Measurements from ENCODE around the gene ELOVL5. TPM values are rescaled to one million over a fixed set of nuclear protein-coding genes. Genes with fewer than 3 reads are reported as not detected.
A peak's percentile ranks its signal among the peaks of the same experiment; 100 is the strongest.

Gene ELOVL5
- polyA plus RNA-seq, 3 donors = 44.7 to 97.1 (median 69.5) TPM

GRCh38 chr6:53266553-53267090, 82.1 kb downstream of the ELOVL5 start:
- Histone ChIP-seq H3K79me2 (ENCODE audit: insufficient read depth, low read length) (no peaks in the 10 kb centered on the region), H3K4me3 (replicated peaks in 1 of 3; ENCODE audit: low read depth in 2 of 3, low read length in 3 of 3) (no peak overlapping the region), H3K4me1 (ENCODE audit: control insufficient read depth in 1 of 2, insufficient read depth in 2 of 2, low read length in 2 of 2) (peaks cover 19 to 28% of the 10 kb centered on the region in 2 donors), H2AFZ (ENCODE audit: insufficient read depth, low read depth, low read length, poor library complexity, severe bottlenecking) (no peak overlapping the region), H3K27ac (ENCODE audit: low read depth in 1 of 2, low read length in 2 of 2) (peak overlapping the region in 1 of 2 donors; percentile 72), H3K9ac (ENCODE audit: insufficient read depth, low read length, poor library complexity, severe bottlenecking) (no peak overlapping the region), H3K27me3 (ENCODE audit: control insufficient read depth in 2 of 2, insufficient read depth in 2 of 2, low read length in 2 of 2) (no peaks in the 10 kb centered on the region), H3K4me2 (replicated peaks; ENCODE audit: extremely low read depth, low read length, poor library complexity, severe bottlenecking) (no peak overlapping the region), H3K9me3 (replicated peaks in 1 of 2; ENCODE audit: control insufficient read depth in 1 of 2, insufficient read depth in 1 of 2, low read length in 2 of 2) (no peaks in the 10 kb centered on the region), H4K20me1 (ENCODE audit: insufficient read depth, low read length) (no peaks in the 10 kb centered on the region), H3K36me3 (replicated peaks in 1 of 2; ENCODE audit: control insufficient read depth in 1 of 2, insufficient read depth in 2 of 2, low read length in 2 of 2) (peaks cover 36 to 71% of the 10 kb centered on the region in 2 donors)
- TF ChIP-seq CTCF (IDR thresholded peaks at IDR 0.05) = no peak
- H3K9me3 Mint-ChIP-seq = no peaks in the 10 kb centered on the region
- intact Hi-C loops (cut with micrococcal nuclease) = no loop called here
- no peaks in the 10 kb centered on the region for H3K27me3 Mint-ChIP-seq (ENCODE audit: low read depth in 3 of 3)
- peaks cover 27% of the 10 kb centered on the region for H3K4me1 Mint-ChIP-seq
- DNase-seq = no peak
- peaks cover 61 to 76% of the 10 kb centered on the region in 2 donors for H3K36me3 Mint-ChIP-seq
- no peak overlapping the region for H3K4me3 Mint-ChIP-seq
- WGBS (ENCODE audit: insufficient coverage) = 100% methylated on average over 1 of the region's 4 CpGs
- H3K27ac Mint-ChIP-seq = peak overlapping the region in 2 of 7 donors; percentile 27 to 47

- Histone ChIP-seq H3K27me3 (ENCODE audit: control insufficient read depth in 2 of 2, insufficient read depth in 2 of 2, low read length in 2 of 2) (no peaks in the 10 kb centered on the region), H3K79me2 (ENCODE audit: insufficient read depth, low read length) (no peaks in the 10 kb centered on the region), H3K4me2 (replicated peaks; ENCODE audit: extremely low read depth, low read length, poor library complexity, severe bottlenecking) (peak overlapping the region; percentile 40), H3K4me1 (ENCODE audit: control insufficient read depth in 1 of 2, insufficient read depth in 2 of 2, low read length in 2 of 2) (peaks cover 19 to 28% of the 10 kb centered on the region in 2 donors), H3K36me3 (replicated peaks in 1 of 2; ENCODE audit: control insufficient read depth in 1 of 2, insufficient read depth in 2 of 2, low read length in 2 of 2) (peaks cover 37 to 71% of the 10 kb centered on the region in 2 donors), H2AFZ (ENCODE audit: insufficient read depth, low read depth, low read length, poor library complexity, severe bottlenecking) (peak overlapping the region; percentile 55), H4K20me1 (ENCODE audit: insufficient read depth, low read length) (no peaks in the 10 kb centered on the region), H3K9me3 (replicated peaks in 1 of 2; ENCODE audit: control insufficient read depth in 1 of 2, insufficient read depth in 1 of 2, low read length in 2 of 2) (peaks cover under 1 to 2% of the 10 kb centered on the region in 2 donors), H3K4me3 (replicated peaks in 1 of 3; ENCODE audit: low read depth in 2 of 3, low read length in 3 of 3) (peak overlapping the region in 1 of 3 experiments; percentile 23), H3K27ac (ENCODE audit: low read depth in 1 of 2, low read length in 2 of 2) (peak overlapping the region in 1 of 2 donors; percentile 72), H3K9ac (ENCODE audit: insufficient read depth, low read length, poor library complexity, severe bottlenecking) (no peak overlapping the region)
- Mint-ChIP-seq H3K27ac (peak overlapping the region in 6 of 7 donors; percentile 22 to 81 (median 68)), H3K4me3 (peak overlapping the region in 1 of 2 donors; percentile 58), H3K9me3 (peaks cover 0 to 6% (median 3%) of the 10 kb centered on the region in 7 donors), H3K36me3 (peaks cover 63 to 76% of the 10 kb centered on the region in 2 donors), H3K27me3 (ENCODE audit: low read depth in 3 of 3) (no peaks in the 10 kb centered on the region), H3K4me1 (peaks cover 27% of the 10 kb centered on the region)
- peak; percentile 10 to 48 (median 17) for DNase-seq
- intact Hi-C loops (cut with micrococcal nuclease) = no loop called here
- TF ChIP-seq CTCF (IDR thresholded peaks at IDR 0.05) = no peak
- WGBS (ENCODE audit: insufficient coverage) = 58% methylated on average over 2 of the region's 5 CpGs
Measured at GRCh38 chr6:53264915-53265607, 83.7 kb downstream of the ELOVL5 start.

All from CD14-positive monocyte (primary cell).